Hepatocyte (in vitro differentiated cells): ENCODE results near the gene GPR39. TPM values are rescaled to one million over a fixed set of nuclear protein-coding genes. Genes with fewer than 3 reads are reported as not detected.

Source experiments
- DNase-seq: peaks from one replicate; pipeline ENCODE4 v3.0.0-alpha.2; 2016; ENCODE audit warnings: low spot score
- H2AFZ ChIP-seq: fragments of 200-600 bp; sonication (generic); 2 replicates; pipeline ENCODE4 v1.6.0; 2016; ENCODE audit warnings: antibody characterized with exemption, mild to moderate bottlenecking
- H3K27ac ChIP-seq: fragments of 200-600 bp; sonication (generic); 2 replicates; pipeline ENCODE4 v1.5.1; 2016; ENCODE audit warnings: mild to moderate bottlenecking
- H3K27me3 ChIP-seq: fragments of 200-600 bp; sonication (generic); 2 replicates; pipeline ENCODE4 v1.6.1; 2016
- H3K36me3 ChIP-seq: fragments of 200-600 bp; sonication (generic); replicated peaks from 2 replicates; pipeline ENCODE4 v1.5.1; 2016; ENCODE audit warnings: low read depth; ENCODE audit not compliant: insufficient read depth
- H3K4me1 ChIP-seq: fragments of 200-600 bp; sonication (generic); 2 replicates; pipeline ENCODE4 v1.5.1; 2016; ENCODE audit warnings: mild to moderate bottlenecking, moderate library complexity; ENCODE audit not compliant: insufficient read depth
- H3K4me2 ChIP-seq: fragments of 200-600 bp; sonication (generic); 2 replicates; pipeline ENCODE4 v1.6.0; 2016
- H3K4me3 ChIP-seq: fragments of 200-600 bp; sonication (generic); 2 replicates; pipeline ENCODE4 v1.5.1; 2016; ENCODE audit warnings: mild to moderate bottlenecking
- H3K79me2 ChIP-seq: fragments of 200-600 bp; sonication (generic); 2 replicates; pipeline ENCODE4 v1.6.0; 2017; ENCODE audit warnings: mild to moderate bottlenecking
- H3K9me2 ChIP-seq: fragments of 200-600 bp; sonication (generic); replicated peaks from 2 replicates; pipeline ENCODE4 v1.6.0; 2017; ENCODE audit warnings: mild to moderate bottlenecking; ENCODE audit not compliant: insufficient read depth
- H3K9me3 ChIP-seq: fragments of 200-600 bp; sonication (generic); 2 replicates; pipeline ENCODE4 v1.5.1; 2016; ENCODE audit warnings: low read depth, mild to moderate bottlenecking
- H4K20me1 ChIP-seq: fragments of 200-600 bp; sonication (generic); 2 replicates; pipeline ENCODE4 v1.6.0; 2016; ENCODE audit warnings: mild to moderate bottlenecking; ENCODE audit not compliant: insufficient read depth, poor library complexity, severe bottlenecking
- CTCF ChIP-seq: fragments of 200-600 bp; sonication (generic); IDR thresholded peaks from 2 replicates; pipeline ENCODE4 v1.5.1; 2016; ENCODE audit warnings: antibody characterized with exemption, mild to moderate bottlenecking; ENCODE audit not compliant: poor library complexity
- EZH2 ChIP-seq: fragments of 200-600 bp; sonication (generic); IDR thresholded peaks from 2 replicates; pipeline ENCODE4 v1.6.1; 2016; ENCODE audit warnings: antibody characterized with exemption, mild to moderate bottlenecking, borderline replicate concordance
- EZH2phosphoT487 ChIP-seq: fragments of 200-600 bp; sonication (generic); IDR thresholded peaks from one replicate; pipeline ENCODE4 v1.6.1; 2018; ENCODE audit warnings: antibody characterized with exemption, mild to moderate bottlenecking, low read depth, moderate library complexity; ENCODE audit not compliant: unreplicated experiment, severe bottlenecking
- WGBS: methylation state at CpG from one replicate; pipeline ENCODE4 v1.1.6; 2016; ENCODE audit warnings: low lambda C conversion rate; ENCODE audit errors: missing lambda C conversion rate; 5-methylcytosine and 5-hydroxymethylcytosine counted together
- polyA plus RNA-seq: library from polyadenylated mRNA; unstranded; fragments of >200 nt; fragmentation: Nextera tagmentation; extraction: Ambion mirVana; gene quantifications from 2 replicates; pipeline ENCODE4 v1.2.1, GENCODE V29; 2016
- total RNA-seq: library from RNA; depleted of rRNA; stranded (reverse); fragments of >200 nt; gene quantifications from 2 replicates; pipeline ENCODE4 v1.2.3, GENCODE V29; 2014

Gene GPR39
- total and polyA plus RNA-seq, 2 experiments from 2014 or later: 11.1 to 14.5 TPM

- Histone ChIP-seq H3K9me3 (no peaks in the 10 kb centered on the region), H3K4me2 (no peak overlapping the region), H2AFZ (no peak overlapping the region), H3K27me3 (no peaks in the 10 kb centered on the region), H3K79me2 (peaks cover 3% of the 10 kb centered on the region), H3K4me3 (no peak overlapping the region), H3K9me2 (no peaks in the 10 kb centered on the region), H3K36me3 (no peaks in the 10 kb centered on the region), H4K20me1 (no peaks in the 10 kb centered on the region), H3K4me1 (peaks cover 6% of the 10 kb centered on the region), H3K27ac (no peak overlapping the region)
- 94% methylated on average over 2 of the region's 2 CpGs for WGBS
- DNase-seq: no peak
- TF ChIP-seq EZH2phosphoT487 (no peak), EZH2 (no peak), CTCF (no peak)
These were observed 59.0 kb downstream of the GPR39 start for GRCh38 chr2:132475615-132476014.

- TF ChIP-seq EZH2phosphoT487 (no peak), CTCF (no peak), EZH2 (no peak)
- H4K20me1 ChIP-seq: no peaks in the 10 kb centered on the region
- H3K4me3 ChIP-seq: no peak overlapping the region
- H3K36me3 ChIP-seq: no peaks in the 10 kb centered on the region
- no peaks in the 10 kb centered on the region for H3K9me2 ChIP-seq
- WGBS: 92% methylated on average over 4 of the region's 4 CpGs
- peaks cover 6% of the 10 kb centered on the region for H3K4me1 ChIP-seq
- H3K27me3 ChIP-seq: no peaks in the 10 kb centered on the region
- H2AFZ ChIP-seq: no peak overlapping the region
- peaks cover 3% of the 10 kb centered on the region for H3K79me2 ChIP-seq
- no peak for DNase-seq
- no peaks in the 10 kb centered on the region for H3K9me3 ChIP-seq
- no peak overlapping the region for H3K27ac ChIP-seq
- no peak overlapping the region for H3K4me2 ChIP-seq
These were observed 60.8 kb downstream of the GPR39 start for GRCh38 chr2:132477436-132477835.

GRCh38 chr2:132477962-132478361 is 61.4 kb downstream of the GPR39 start:
- no peak overlapping the region for H3K4me2 ChIP-seq
- no peaks in the 10 kb centered on the region for H3K9me2 ChIP-seq
- WGBS: 74% methylated on average over 2 of the region's 2 CpGs
- H4K20me1 ChIP-seq: no peaks in the 10 kb centered on the region
- no peak overlapping the region for H3K4me3 ChIP-seq
- no peaks in the 10 kb centered on the region for H3K27me3 ChIP-seq
- no peak overlapping the region for H2AFZ ChIP-seq
- peaks cover 6% of the 10 kb centered on the region for H3K4me1 ChIP-seq
- peaks cover 3% of the 10 kb centered on the region for H3K79me2 ChIP-seq
- DNase-seq: no peak
- no peak for TF ChIP-seq EZH2phosphoT487
- TF ChIP-seq CTCF: no peak
- no peak for TF ChIP-seq EZH2
- H3K36me3 ChIP-seq: no peaks in the 10 kb centered on the region
- H3K27ac ChIP-seq: no peak overlapping the region
- no peaks in the 10 kb centered on the region for H3K9me3 ChIP-seq
